HL-60 (cell line): Measurements from ENCODE around the gene CTNNAL1.

ENCODE experiments used
- POLR2AphosphoS5 ChIP-seq: IDR thresholded peaks from 2 replicates; pipeline ENCODE4 v1.6.1; 2012; ENCODE audit warnings: low read depth
- TF ChIP-seq, protein P1 (sequence below): IDR thresholded peaks from one replicate; pipeline ENCODE4 v1.5.1; 2011; ENCODE audit warnings: low read length, control low read depth, inconsistent platforms; ENCODE audit not compliant: insufficient read depth

DNA sequence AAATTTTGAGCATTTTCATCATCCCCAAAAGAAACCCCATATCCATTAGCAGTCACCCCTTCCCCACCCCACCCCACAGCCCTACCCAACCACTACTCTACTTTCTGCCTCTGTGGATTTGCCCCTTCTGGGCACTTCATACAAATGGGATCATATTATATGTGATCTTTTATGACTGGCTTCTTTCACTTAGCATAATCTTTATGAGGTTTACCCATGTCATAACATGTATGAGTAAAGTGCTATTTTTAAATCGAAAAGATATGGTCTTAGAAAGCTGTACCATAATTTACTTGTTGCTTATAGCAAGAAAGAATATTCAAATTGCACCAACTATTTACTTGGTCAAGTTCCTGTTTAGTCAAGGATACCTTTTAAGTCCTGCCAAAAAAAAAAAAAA is 92.1 kb downstream of the CTNNAL1 start:
- TF ChIP-seq, protein P1, sequence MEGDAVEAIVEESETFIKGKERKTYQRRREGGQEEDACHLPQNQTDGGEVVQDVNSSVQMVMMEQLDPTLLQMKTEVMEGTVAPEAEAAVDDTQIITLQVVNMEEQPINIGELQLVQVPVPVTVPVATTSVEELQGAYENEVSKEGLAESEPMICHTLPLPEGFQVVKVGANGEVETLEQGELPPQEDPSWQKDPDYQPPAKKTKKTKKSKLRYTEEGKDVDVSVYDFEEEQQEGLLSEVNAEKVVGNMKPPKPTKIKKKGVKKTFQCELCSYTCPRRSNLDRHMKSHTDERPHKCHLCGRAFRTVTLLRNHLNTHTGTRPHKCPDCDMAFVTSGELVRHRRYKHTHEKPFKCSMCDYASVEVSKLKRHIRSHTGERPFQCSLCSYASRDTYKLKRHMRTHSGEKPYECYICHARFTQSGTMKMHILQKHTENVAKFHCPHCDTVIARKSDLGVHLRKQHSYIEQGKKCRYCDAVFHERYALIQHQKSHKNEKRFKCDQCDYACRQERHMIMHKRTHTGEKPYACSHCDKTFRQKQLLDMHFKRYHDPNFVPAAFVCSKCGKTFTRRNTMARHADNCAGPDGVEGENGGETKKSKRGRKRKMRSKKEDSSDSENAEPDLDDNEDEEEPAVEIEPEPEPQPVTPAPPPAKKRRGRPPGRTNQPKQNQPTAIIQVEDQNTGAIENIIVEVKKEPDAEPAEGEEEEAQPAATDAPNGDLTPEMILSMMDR, result no peak
- no peak for TF ChIP-seq POLR2AphosphoS5
